ENCODE results near the gene SH3PXD2A. TPM values are rescaled to one million over a fixed set of nuclear protein-coding genes. Genes with fewer than 3 reads are reported as not detected.

Gene SH3PXD2A
- total RNA-seq, 2 experiments from 2014 or later: 6.9 to 7.0 TPM

GRCh38 chr10:103564776-103565520 is 290.4 kb downstream of the SH3PXD2A start:
- TF ChIP-seq, protein P1, sequence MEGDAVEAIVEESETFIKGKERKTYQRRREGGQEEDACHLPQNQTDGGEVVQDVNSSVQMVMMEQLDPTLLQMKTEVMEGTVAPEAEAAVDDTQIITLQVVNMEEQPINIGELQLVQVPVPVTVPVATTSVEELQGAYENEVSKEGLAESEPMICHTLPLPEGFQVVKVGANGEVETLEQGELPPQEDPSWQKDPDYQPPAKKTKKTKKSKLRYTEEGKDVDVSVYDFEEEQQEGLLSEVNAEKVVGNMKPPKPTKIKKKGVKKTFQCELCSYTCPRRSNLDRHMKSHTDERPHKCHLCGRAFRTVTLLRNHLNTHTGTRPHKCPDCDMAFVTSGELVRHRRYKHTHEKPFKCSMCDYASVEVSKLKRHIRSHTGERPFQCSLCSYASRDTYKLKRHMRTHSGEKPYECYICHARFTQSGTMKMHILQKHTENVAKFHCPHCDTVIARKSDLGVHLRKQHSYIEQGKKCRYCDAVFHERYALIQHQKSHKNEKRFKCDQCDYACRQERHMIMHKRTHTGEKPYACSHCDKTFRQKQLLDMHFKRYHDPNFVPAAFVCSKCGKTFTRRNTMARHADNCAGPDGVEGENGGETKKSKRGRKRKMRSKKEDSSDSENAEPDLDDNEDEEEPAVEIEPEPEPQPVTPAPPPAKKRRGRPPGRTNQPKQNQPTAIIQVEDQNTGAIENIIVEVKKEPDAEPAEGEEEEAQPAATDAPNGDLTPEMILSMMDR (IDR thresholded peaks at IDR 0.05): peak; percentile 60
- no peak overlapping the region for H3K27ac ChIP-seq (ENCODE audit: low read depth in 1 of 2, low read length in 2 of 2)
- Mint-ChIP-seq H3K27me3 (no peaks in the 10 kb centered on the region), H3K9me3 (no peaks in the 10 kb centered on the region), H3K4me3 (no peak overlapping the region), H3K4me1 (ENCODE audit: low read depth) (no peaks in the 10 kb centered on the region), H3K36me3 (ENCODE audit: low read depth) (no peaks in the 10 kb centered on the region), H3K27ac (no peak overlapping the region)
- intact Hi-C loops (cut with DNase I, micrococcal nuclease): no loop called here
- ATAC-seq (ENCODE audit: poor library complexity) (no peak), DNase-seq (peak in 3 of 14 experiments; percentile 27 to 48 (median 46))
- no peaks in the 10 kb centered on the region for H3K4me1 ChIP-seq (ENCODE audit: insufficient read depth, low read length)
- ChIA-PET POLR2A (no interaction called here), CTCF (no interaction called here)
- peaks cover 0 to 7% of the 10 kb centered on the region in 2 experiments for H3K9me3 ChIP-seq (ENCODE audit: control insufficient read depth in 1 of 2, insufficient read depth in 1 of 2, low read length in 2 of 2)
- no peaks in the 10 kb centered on the region for H3K36me3 ChIP-seq (ENCODE audit: insufficient read depth, low read length)
- H3K4me3 ChIP-seq (ENCODE audit: low read length): no peak overlapping the region
- H3K27me3 ChIP-seq (ENCODE audit: control insufficient read depth in 1 of 2, insufficient read depth in 2 of 2, low read length in 2 of 2): peaks cover 0 to 4% of the 10 kb centered on the region in 2 experiments

DNA sequence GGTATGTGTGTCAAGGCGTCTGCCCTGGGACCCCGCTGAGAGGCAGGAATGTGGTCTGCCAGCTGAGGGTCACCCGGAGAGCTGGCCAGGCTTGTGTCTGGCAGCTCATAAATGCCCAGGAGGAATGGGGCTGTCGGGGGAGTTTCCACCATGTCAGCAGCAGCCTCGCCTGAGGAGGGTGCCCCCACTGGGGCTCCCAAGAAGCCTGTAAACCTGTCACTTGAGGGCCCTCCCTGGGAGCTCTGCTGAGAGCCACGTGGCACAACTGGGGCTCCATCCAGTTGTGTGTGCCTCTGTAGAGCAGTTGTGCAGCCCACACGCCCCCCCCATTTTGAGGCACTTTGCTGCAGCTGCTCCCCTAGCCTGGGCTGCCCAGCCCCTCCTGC is 291.3 kb downstream of the SH3PXD2A start:
- peaks cover 0 to 4% of the 10 kb centered on the region in 2 experiments for H3K27me3 ChIP-seq (ENCODE audit: control insufficient read depth in 1 of 2, insufficient read depth in 2 of 2, low read length in 2 of 2)
- no peaks in the 10 kb centered on the region for H3K36me3 ChIP-seq (ENCODE audit: insufficient read depth, low read length)
- CTCF ChIA-PET: no interaction called here
- no peaks in the 10 kb centered on the region for H3K9me3 Mint-ChIP-seq
- no peak overlapping the region for H3K27ac Mint-ChIP-seq
- ATAC-seq (ENCODE audit: poor library complexity) (no peak), DNase-seq (no peak)
- no peak overlapping the region for H3K4me3 Mint-ChIP-seq
- H3K4me1 Mint-ChIP-seq (ENCODE audit: low read depth): no peaks in the 10 kb centered on the region
- intact Hi-C loops (cut with DNase I, micrococcal nuclease): no loop called here
- peaks cover 0 to 7% of the 10 kb centered on the region in 2 experiments for H3K9me3 ChIP-seq (ENCODE audit: control insufficient read depth in 1 of 2, insufficient read depth in 1 of 2, low read length in 2 of 2)
- H3K36me3 Mint-ChIP-seq (ENCODE audit: low read depth): no peaks in the 10 kb centered on the region
- H3K4me1 ChIP-seq (ENCODE audit: insufficient read depth, low read length): peaks cover 3% of the 10 kb centered on the region
- TF ChIP-seq, protein P1 (IDR thresholded peaks at IDR 0.05): no peak
- POLR2A ChIA-PET: no interaction called here
- H3K4me3 ChIP-seq (ENCODE audit: low read length): no peak overlapping the region
- H3K27me3 Mint-ChIP-seq: peaks cover 4% of the 10 kb centered on the region
- H3K27ac ChIP-seq (ENCODE audit: low read depth in 1 of 2, low read length in 2 of 2): no peak overlapping the region

DNA sequence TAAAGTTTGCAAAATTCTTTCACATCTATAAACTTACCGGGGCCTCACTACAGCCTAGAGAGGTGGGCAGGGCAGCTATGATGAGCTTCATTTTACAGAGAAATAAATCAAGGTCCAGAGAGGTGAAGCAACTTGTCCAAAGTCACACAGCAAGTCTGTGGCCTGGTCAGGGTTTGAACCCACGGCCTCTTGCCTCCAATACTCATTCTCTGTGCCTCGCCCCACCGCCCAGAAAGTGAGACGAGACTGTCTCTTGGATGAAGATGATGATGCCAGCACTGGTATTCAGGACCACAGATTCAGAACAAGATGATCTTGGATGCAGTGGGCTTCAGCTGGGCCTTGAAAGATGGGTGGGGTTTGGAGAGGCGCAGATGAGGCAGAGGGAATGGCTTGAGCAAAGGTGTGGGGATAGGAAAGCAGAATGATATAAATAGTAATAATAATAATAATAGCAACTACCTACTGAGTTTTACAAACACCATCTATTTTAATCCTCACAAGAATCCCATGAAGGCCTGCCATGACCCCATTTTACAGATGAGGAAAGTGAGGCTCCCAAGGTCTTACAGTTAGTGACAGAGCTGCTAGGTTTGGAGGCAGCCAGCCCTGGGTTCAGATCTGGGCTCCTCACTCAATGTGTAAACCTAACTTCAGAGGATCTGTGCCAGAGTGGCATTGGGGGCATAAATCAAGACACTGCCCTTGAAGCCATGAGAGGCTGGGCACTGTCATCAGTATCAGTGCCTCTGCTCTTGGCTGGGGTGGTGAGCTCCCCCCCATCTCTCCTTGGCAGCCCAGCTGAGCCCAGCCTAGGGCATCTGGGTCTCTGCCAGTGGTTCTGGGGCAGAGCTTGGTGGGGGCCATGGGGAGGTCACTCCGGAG is 291.9 kb downstream of the SH3PXD2A start:
- Mint-ChIP-seq H3K27ac (no peak overlapping the region), H3K9me3 (no peaks in the 10 kb centered on the region), H3K27me3 (peaks cover 4% of the 10 kb centered on the region), H3K4me1 (ENCODE audit: low read depth) (no peaks in the 10 kb centered on the region), H3K36me3 (ENCODE audit: low read depth) (no peaks in the 10 kb centered on the region), H3K4me3 (no peak overlapping the region)
- ATAC-seq (ENCODE audit: poor library complexity): no peak
- TF ChIP-seq, protein P1 (IDR thresholded peaks at IDR 0.05): no peak
- Histone ChIP-seq H3K9me3 (ENCODE audit: control insufficient read depth in 1 of 2, insufficient read depth in 1 of 2, low read length in 2 of 2) (peaks cover 0 to 7% of the 10 kb centered on the region in 2 experiments), H3K27ac (ENCODE audit: low read depth in 1 of 2, low read length in 2 of 2) (no peak overlapping the region), H3K36me3 (ENCODE audit: insufficient read depth, low read length) (no peaks in the 10 kb centered on the region), H3K27me3 (ENCODE audit: control insufficient read depth in 1 of 2, insufficient read depth in 2 of 2, low read length in 2 of 2) (peaks cover 2 to 4% of the 10 kb centered on the region in 2 experiments), H3K4me1 (ENCODE audit: insufficient read depth, low read length) (peaks cover 3% of the 10 kb centered on the region), H3K4me3 (ENCODE audit: low read length) (no peak overlapping the region)
- ChIA-PET POLR2A (no interaction called here), CTCF (no interaction called here)
- intact Hi-C loops (cut with DNase I, micrococcal nuclease): no loop called here
- DNase-seq: no peak
